HepG2 (cell line): Measurements from ENCODE around the gene NXN. TPM values are rescaled to one million over a fixed set of nuclear protein-coding genes. Genes with fewer than 3 reads are reported as not detected.

Source experiments
- ATAC-seq: fragments of 200-7000 bp; cut with Tn5 transposase; 3 replicates; pipeline ENCODE4 v1.9.1; 2020; ENCODE audit warnings: mild to moderate bottlenecking, moderate library complexity
- BruUV-seq: library from RNA; stranded (reverse); fragments of 400-500 nt; replicated peaks from 2 replicates; lab custom pipeline; 2021; lab: Mats Ljungman, UMichigan
- CTCF ChIA-PET: fragments of 300-600 bp; formaldehyde crosslinking; extraction: SDS; loops from one replicate; lab custom pipeline; 2021; ENCODE audit warnings: low total read pairs, inconsistent platforms, low intra/inter-chr PET ratio; lab: Yijun Ruan, JAX
- POLR2A ChIA-PET: fragments of 350-600 bp; sonication (Branson Sonifier 250); formaldehyde crosslinking; loops from one replicate; lab custom pipeline; 2020; ENCODE audit warnings: antibody characterized with exemption, inconsistent platforms; lab: Yijun Ruan, JAX
- DNase-seq: peaks from one replicate; pipeline ENCODE4 v3.0.0-alpha.2; 2015; ENCODE audit warnings: low spot score
- FAIRE-seq: peaks from 3 replicates; lab custom pipeline; 2011; peaks lifted over from hg19 to GRCh38; lab: Jason Lieb, UNC
- H2AFZ ChIP-seq: one replicate; pipeline ENCODE4 v1.6.1; 2011; ENCODE audit warnings: low read length, inconsistent platforms
- H3K27ac ChIP-seq: fragments of 300-600 bp; 3 replicates; pipeline ENCODE4 v1.8.0; 2011; ENCODE audit warnings: mixed run types, mild to moderate bottlenecking, mixed read lengths, low read length, inconsistent platforms; ENCODE audit not compliant: insufficient read depth; ENCODE audit errors: extremely low read length
- H3K27me3 ChIP-seq, 2 experiments: fragments of 200-600 bp in 1 of 2; 2 replicates in 1 of 2; 3 replicates in 1 of 2; pipeline versions ENCODE4 v1.6.0 to v1.8.0; 2011; ENCODE audit warnings: low read length in 2 of 2, mild to moderate bottlenecking in 2 of 2, moderate library complexity in 2 of 2, inconsistent platforms in 1 of 2; ENCODE audit not compliant: insufficient read depth in 2 of 2, control insufficient read depth in 1 of 2
- H3K36me3 ChIP-seq, 2 experiments: fragments of 200-600 bp in 1 of 2; replicated peaks in 1 of 2; 2 replicates in 1 of 2; 3 replicates in 1 of 2; pipeline versions ENCODE4 v1.5.1 to v1.8.0; 2011; ENCODE audit warnings: low read length in 2 of 2, inconsistent platforms in 1 of 2; ENCODE audit not compliant: insufficient read depth in 2 of 2, control insufficient read depth in 1 of 2
- H3K4me1 ChIP-seq: 2 replicates; pipeline ENCODE4 v1.5.1; 2012; ENCODE audit warnings: low read length, inconsistent platforms; ENCODE audit not compliant: insufficient read depth
- H3K4me2 ChIP-seq: 2 replicates; pipeline ENCODE4 v1.6.0; 2011; ENCODE audit warnings: low read depth, low read length, inconsistent platforms
- H3K4me3 ChIP-seq, 3 experiments: fragments of 200-600 bp in 1 of 3; sonication (generic), shearing (Covaris generic) in 1 of 3; replicated peaks in 1 of 3; 2 replicates each; pipeline ENCODE4 v1.5.1; 2011 to 2016; ENCODE audit warnings: low read length in 3 of 3, inconsistent platforms in 2 of 3, low read depth in 2 of 3, mild to moderate bottlenecking in 2 of 3, control low read depth in 1 of 3, mixed read lengths in 1 of 3; ENCODE audit not compliant: insufficient read depth in 1 of 3
- H3K79me2 ChIP-seq: one replicate; pipeline ENCODE4 v1.6.1; 2011; ENCODE audit warnings: low read length, inconsistent platforms; ENCODE audit not compliant: insufficient read depth
- H3K9ac ChIP-seq: 2 replicates; pipeline ENCODE4 v1.6.0; 2011; ENCODE audit warnings: mild to moderate bottlenecking, low read depth, low read length, inconsistent platforms; ENCODE audit not compliant: insufficient read depth
- H3K9me3 ChIP-seq: 2 replicates; pipeline ENCODE4 v1.5.1; 2012; ENCODE audit warnings: mild to moderate bottlenecking, low read length
- H4K20me1 ChIP-seq: 2 replicates; pipeline ENCODE4 v1.6.0; 2011; ENCODE audit warnings: inconsistent platforms, mild to moderate bottlenecking, low read length, moderate library complexity; ENCODE audit not compliant: insufficient read depth
- MAFF ChIP-seq: IDR thresholded peaks from 2 replicates; pipeline ENCODE4 v1.6.1; 2011; ENCODE audit warnings: low read depth, low read length, improper control_type of control experiment
- MBD4 ChIP-seq: IDR thresholded peaks from 2 replicates; pipeline ENCODE4 v1.6.1; 2012; ENCODE audit warnings: low read length, inconsistent platforms, borderline replicate concordance
- MED1 ChIP-seq: sonication (generic); formaldehyde crosslinking; IDR thresholded peaks from 2 replicates; pipeline ENCODE4 v1.4.0; 2020; ENCODE audit warnings: missing genetic modification reagents
- NFKBIZ ChIP-seq: IDR thresholded peaks from 2 replicates; pipeline ENCODE4 v1.6.1; 2018; ENCODE audit warnings: missing genetic modification reagents, missing compliant biosample characterization
- NRL ChIP-seq: sonication (generic); formaldehyde crosslinking; IDR thresholded peaks from 2 replicates; pipeline ENCODE4 v1.5.0; 2020; ENCODE audit warnings: missing genetic modification reagents, mild to moderate bottlenecking, moderate library complexity, borderline replicate concordance
- PATZ1 ChIP-seq: sonication (generic); formaldehyde crosslinking; IDR thresholded peaks from 2 replicates; pipeline ENCODE4 v1.4.0; 2020; ENCODE audit warnings: missing genetic modification reagents
- ZBTB7A ChIP-seq: sonication (generic); formaldehyde crosslinking; IDR thresholded peaks from 2 replicates; pipeline ENCODE4 v1.8.0; 2022; ENCODE audit warnings: mild to moderate bottlenecking, missing genetic modification reagents
- ZNF577 ChIP-seq: sonication (generic); formaldehyde crosslinking; IDR thresholded peaks from 2 replicates; pipeline ENCODE4 v1.4.0; 2020; ENCODE audit warnings: mild to moderate bottlenecking, low read depth, missing genetic modification reagents, borderline replicate concordance
- ZNF615 ChIP-seq: sonication (generic); formaldehyde crosslinking; IDR thresholded peaks from 2 replicates; pipeline ENCODE4 v1.5.0; 2020; ENCODE audit warnings: mild to moderate bottlenecking, missing genetic modification reagents, borderline replicate concordance
- WGBS: methylation state at CpG from one replicate; pipeline ENCODE4 v1.1.6; 2017; ENCODE audit warnings: low lambda C conversion rate; 5-methylcytosine and 5-hydroxymethylcytosine counted together
- in situ Hi-C: cut with HindIII; loops from 2 replicates; pipeline ENCODE4 v1.10.0; 2017; ENCODE audit warnings: low pct_unique_long_range_greater_than_20kb; ENCODE audit not compliant: extremely low pct_ligation_motif_present
- intact Hi-C: fragments of 100-400 bp; cut with micrococcal nuclease; formaldehyde crosslinking; loops from one replicate; pipeline ENCODE4 v1.10.0; 2022; ENCODE audit not compliant: unreplicated experiment
- polyA plus RNA-seq, 8 experiments: library from polyadenylated mRNA; depleted of rRNA in 3 of 8; stranded (reverse) in 7 of 8; unstranded in 1 of 8; fragments of >200 nt; fragmentation: Illumina TruSeq in 4 of 8; extraction: Trizol in 4 of 8; gene quantifications; 2 replicates each; pipeline versions ENCODE4 v1.2.1 to v1.2.3, GENCODE V29; 2011 to 2016; ENCODE audit warnings: low read depth in 4 of 8, missing spikeins in 1 of 8, mixed read lengths in 1 of 8; ENCODE audit not compliant: insufficient read depth in 1 of 8
- total RNA-seq, 5 experiments: library from RNA; depleted of rRNA; stranded (reverse); fragments of >200 nt; fragmentation: Illumina TruSeq; extraction: Trizol; gene quantifications; 2 replicates each; pipeline ENCODE4 v1.2.3, GENCODE V29; 2016; ENCODE audit warnings: low read depth in 1 of 5

NXN gene
- total and polyA plus RNA-seq, 2 of the 13 experiments (the other 11 are each of a cell fraction or from before 2014, with no cell fraction given) = 22.2 to 24.3 TPM

- TF ChIP-seq PATZ1 (CRISPR knock-in tag) (no peak), NRL (no peak), MAFF (no peak), MED1 (CRISPR knock-in tag) (no peak), ZNF615 (CRISPR knock-in tag) (no peak), ZBTB7A (no peak), MBD4 (no peak), ZNF577 (CRISPR knock-in tag) (no peak), NFKBIZ (CRISPR knock-in tag) (no peak)
- in situ Hi-C loops = no loop called here
- no peaks in the 10 kb centered on the region for H3K9me3 ChIP-seq
- CTCF ChIA-PET = no interaction called here
- H3K27me3 ChIP-seq = no peaks in the 10 kb centered on the region
- peaks cover 55% of the 10 kb centered on the region for H3K79me2 ChIP-seq
- no TSS peak for BruUV-seq
- ATAC-seq (no peak), FAIRE-seq (no peak), DNase-seq (no peak)
- no peak overlapping the region for H3K9ac ChIP-seq
- POLR2A ChIA-PET = interaction anchor here (1.3 kb wide), 1 partner anchor 10 kb away, joined by 3 read pairs; no protein-coding TSS in a partner anchor
- no peak overlapping the region for H2AFZ ChIP-seq
- H3K4me3 ChIP-seq = no peak overlapping the region
- WGBS = 94% methylated on average over 12 of the region's 12 CpGs
- intact Hi-C loops = no loop called here
- peaks cover 2% of the 10 kb centered on the region; the same call in 1 of the 2 replicates for H4K20me1 ChIP-seq
- H3K4me2 ChIP-seq = no peak overlapping the region
- peaks cover 0 to 4% of the 10 kb centered on the region in 2 experiments; a peak in 2 of 5 replicates for H3K36me3 ChIP-seq
- peaks cover 8% of the 10 kb centered on the region for H3K4me1 ChIP-seq
- H3K27ac ChIP-seq = no peak overlapping the region
These were observed 14.1 kb downstream of the NXN start for GRCh38 chr17:965311-965989.
